SK-N-SH (cell line): ENCODE results near the gene FKBP4. TPM values are rescaled to one million over a fixed set of nuclear protein-coding genes. Genes with fewer than 3 reads are reported as not detected.

Experiments
- CTCF ChIA-PET: fragments of 300-600, 350-600 bp; formaldehyde crosslinking; extraction: SDS; loops from one replicate; lab custom pipeline; 2021; lab: Yijun Ruan, JAX
- POLR2A ChIA-PET: fragments of 350-600 bp; sonication (Branson Sonifier 250); formaldehyde crosslinking; extraction: SDS; loops from one replicate; lab custom pipeline; 2020; ENCODE audit warnings: antibody characterized with exemption, inconsistent platforms; lab: Yijun Ruan, JAX
- DNase-seq: peaks from one replicate; pipeline ENCODE4 v3.0.0; 2012
- H2AFZ ChIP-seq: fragments of 200-600 bp; sonication (generic); 2 replicates; pipeline ENCODE4 v1.8.1; 2016; ENCODE audit warnings: antibody characterized with exemption, mild to moderate bottlenecking, low read depth
- H3F3A ChIP-seq: fragments of 200-600 bp; sonication (generic); replicated peaks from 2 replicates; pipeline ENCODE3; 2016; ENCODE audit warnings: antibody characterized with exemption, mild to moderate bottlenecking; ENCODE audit not compliant: insufficient read depth
- H3K27ac ChIP-seq, 2 experiments: fragments of 200-500 bp in 1 of 2; fragments of 200-600 bp in 1 of 2; sonication (Bioruptor generic) in 1 of 2; sonication (generic), shearing (Covaris generic) in 1 of 2; 2 replicates each; pipeline versions ENCODE4 v1.5.1 to v1.6.1; 2014 to 2016; ENCODE audit warnings: low read depth in 2 of 2, inconsistent platforms in 1 of 2, low read length in 1 of 2, mild to moderate bottlenecking in 1 of 2, mixed read lengths in 1 of 2
- H3K27me3 ChIP-seq: fragments of 200-600 bp; sonication (generic), shearing (Covaris generic); 2 replicates; pipeline ENCODE4 v1.6.1; 2016; ENCODE audit warnings: mixed run types; ENCODE audit not compliant: insufficient read depth
- H3K36me3 ChIP-seq, 2 experiments: fragments of 200-500 bp in 1 of 2; fragments of 200-600 bp in 1 of 2; sonication (Bioruptor generic) in 1 of 2; sonication (generic) in 1 of 2; replicated peaks in 1 of 2; 2 replicates each; pipeline versions ENCODE3 to v1.5.1; 2014 to 2016; ENCODE audit warnings: low read length in 1 of 2, mild to moderate bottlenecking in 1 of 2; ENCODE audit not compliant: insufficient read depth in 2 of 2, control insufficient read depth in 1 of 2
- H3K4me1 ChIP-seq, 2 experiments: fragments of 200-500 bp in 1 of 2; fragments of 200-600 bp in 1 of 2; sonication (Bioruptor generic) in 1 of 2; sonication (generic), shearing (Covaris generic) in 1 of 2; 2 replicates each; pipeline versions ENCODE4 v1.5.1 to v1.6.1; 2014 to 2016; ENCODE audit warnings: low read depth in 1 of 2, low read length in 1 of 2, mixed run types in 1 of 2; ENCODE audit not compliant: insufficient read depth in 2 of 2, control insufficient read depth in 1 of 2
- H3K4me2 ChIP-seq: fragments of 200-600 bp; sonication (generic), shearing (Covaris generic); 2 replicates; pipeline ENCODE4 v1.6.1; 2017; ENCODE audit warnings: mixed run types
- H3K4me3 ChIP-seq, 2 experiments: fragments of 200-500 bp in 1 of 2; fragments of 200-600 bp in 1 of 2; sonication (Bioruptor generic) in 1 of 2; sonication (generic), shearing (Covaris generic) in 1 of 2; 2 replicates each; pipeline versions ENCODE4 v1.5.1 to v1.8.1; 2014 to 2016; ENCODE audit warnings: low read depth in 2 of 2, inconsistent platforms in 1 of 2, low read length in 1 of 2, mild to moderate bottlenecking in 1 of 2, mixed read lengths in 1 of 2, moderate library complexity in 1 of 2
- H3K79me2 ChIP-seq: fragments of 200-600 bp; sonication (generic); 2 replicates; pipeline ENCODE4 v1.8.1; 2017; ENCODE audit warnings: mild to moderate bottlenecking; ENCODE audit not compliant: insufficient read depth
- H3K9ac ChIP-seq: fragments of 200-600 bp; sonication (generic); 2 replicates; pipeline ENCODE4 v1.6.1; 2017; ENCODE audit warnings: mixed run types
- H3K9me2 ChIP-seq: fragments of 200-600 bp; sonication (generic); 2 replicates; pipeline ENCODE4 v1.6.1; 2017; ENCODE audit warnings: mixed run types
- H3K9me3 ChIP-seq: fragments of 200-600 bp; sonication (generic); 2 replicates; pipeline ENCODE4 v1.6.1; 2017; ENCODE audit warnings: mixed run types, mild to moderate bottlenecking, moderate library complexity
- H4K20me1 ChIP-seq: fragments of 200-600 bp; sonication (generic); 2 replicates; pipeline ENCODE4 v1.6.1; 2017; ENCODE audit warnings: mild to moderate bottlenecking, mixed run types; ENCODE audit not compliant: insufficient read depth
- ELF1 ChIP-seq: IDR thresholded peaks from 2 replicates; pipeline ENCODE4 v1.4.0; 2012
- EZH2phosphoT487 ChIP-seq: fragments of 200-600 bp; sonication (generic); IDR thresholded peaks from 2 replicates; pipeline ENCODE4 v1.6.1; 2017; ENCODE audit warnings: low read depth, mixed run types, mild to moderate bottlenecking, antibody characterized with exemption, moderate library complexity, borderline replicate concordance
- FOSL2 ChIP-seq: IDR thresholded peaks from 2 replicates; pipeline ENCODE4 v1.4.0; 2012; ENCODE audit warnings: low read depth, mild to moderate bottlenecking, moderate library complexity, borderline replicate concordance
- FOXJ3 ChIP-seq: sonication (generic); formaldehyde crosslinking; IDR thresholded peaks from 2 replicates; pipeline ENCODE4 v1.5.1; 2020; ENCODE audit warnings: mild to moderate bottlenecking, missing genetic modification reagents
- GATA2 ChIP-seq: sonication (generic); formaldehyde crosslinking; IDR thresholded peaks from 2 replicates; pipeline ENCODE4 v1.5.0; 2020; ENCODE audit warnings: mild to moderate bottlenecking, missing genetic modification reagents
- MEF2A ChIP-seq: IDR thresholded peaks from 2 replicates; pipeline ENCODE4 v1.4.0; 2012; ENCODE audit warnings: low read depth, borderline replicate concordance
- MXI1 ChIP-seq: IDR thresholded peaks from 2 replicates; pipeline ENCODE4 v1.6.1; 2012; ENCODE audit warnings: mild to moderate bottlenecking, low read depth, low read length, improper control_type of control experiment
- NFIC ChIP-seq: IDR thresholded peaks from 2 replicates; pipeline ENCODE4 v1.4.0; 2012; ENCODE audit warnings: borderline replicate concordance
- NRF1 ChIP-seq: IDR thresholded peaks from 2 replicates; pipeline ENCODE4 v1.6.1; 2012; ENCODE audit warnings: low read depth, mild to moderate bottlenecking, low read length
- POLR2AphosphoS5 ChIP-seq: IDR thresholded peaks from 2 replicates; pipeline ENCODE4 v1.6.1; 2012; ENCODE audit warnings: low read depth, low read length
- RFX5 ChIP-seq: IDR thresholded peaks from 2 replicates; pipeline ENCODE4 v1.6.1; 2012; ENCODE audit warnings: mild to moderate bottlenecking, improper control_type of control experiment, low read length
- YY1 ChIP-seq: IDR thresholded peaks from 2 replicates; pipeline ENCODE4 v1.4.0; 2012; ENCODE audit warnings: low read depth, mild to moderate bottlenecking
- WGBS: methylation state at CpG from one replicate; pipeline ENCODE4 v1.1.6; 2017; ENCODE audit warnings: low lambda C conversion rate; 5-methylcytosine and 5-hydroxymethylcytosine counted together
- polyA plus RNA-seq, 3 experiments: library from polyadenylated mRNA; depleted of rRNA; stranded (reverse); fragments of >200 nt; gene quantifications; 2 replicates each; pipeline ENCODE4 v1.2.3, GENCODE V29; 2012
- TF ChIP-seq, protein P1 (sequence below): IDR thresholded peaks from 2 replicates; pipeline ENCODE4 v1.4.0; 2012; ENCODE audit warnings: low read depth, borderline replicate concordance
- TF ChIP-seq, protein P2 (sequence below): IDR thresholded peaks from 2 replicates; pipeline ENCODE4 v1.4.0; 2012; ENCODE audit warnings: low read depth, borderline replicate concordance
- TF ChIP-seq, protein P3 (sequence below): fragments of 200-600 bp; sonication (generic); IDR thresholded peaks from 2 replicates; pipeline ENCODE4 v1.6.1; 2017; ENCODE audit warnings: antibody characterized with exemption, mild to moderate bottlenecking, moderate library complexity
- TF ChIP-seq, protein P4 (sequence below): IDR thresholded peaks from 2 replicates; pipeline ENCODE4 v1.6.1; 2012; ENCODE audit warnings: mild to moderate bottlenecking, low read depth, low read length, moderate library complexity

FKBP4 gene
- polyA plus RNA-seq, 1 of the 3 experiments (the other 2 are of a cell fraction), result 53.2 TPM

DNA sequence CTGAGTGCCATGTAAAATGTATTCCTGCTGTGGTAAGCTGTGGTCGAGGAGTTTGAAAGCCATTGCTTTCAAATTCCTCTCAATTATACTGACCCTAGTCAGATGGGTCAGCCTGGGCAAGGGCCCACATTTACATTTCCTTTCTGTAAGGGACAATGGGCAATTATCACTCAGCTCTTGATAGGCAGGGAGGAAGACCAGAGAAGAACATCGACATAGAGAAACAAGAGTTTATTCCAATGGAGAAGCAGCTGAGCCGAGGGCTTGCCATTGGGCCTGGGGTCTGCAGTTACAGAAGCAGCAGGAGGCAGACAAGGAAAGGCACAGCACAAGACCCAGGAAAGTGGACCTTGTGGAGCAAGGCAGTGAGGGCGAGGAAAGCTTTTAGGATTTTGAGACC is 30.4 kb downstream of the FKBP4 start:
- Histone ChIP-seq H3K4me2 (no peak overlapping the region), H3K27me3 (no peaks in the 10 kb centered on the region), H3K9me2 (no peaks in the 10 kb centered on the region), H4K20me1 (no peaks in the 10 kb centered on the region), H3K4me1 (no peaks in the 10 kb centered on the region), H3K79me2 (no peaks in the 10 kb centered on the region), H3K9me3 (no peaks in the 10 kb centered on the region), H3F3A (no peaks in the 10 kb centered on the region), H2AFZ (no peak overlapping the region), H3K36me3 (peaks cover 14 to 66% of the 10 kb centered on the region in 2 experiments), H3K27ac (no peak overlapping the region), H3K4me3 (no peak overlapping the region), H3K9ac (no peak overlapping the region)
- CTCF ChIA-PET, result interaction anchor here (1.0 kb wide), 1 partner anchor 85 kb away, joined by 3 read pairs; no protein-coding TSS in a partner anchor
- TF ChIP-seq RFX5 (no peak), MXI1 (no peak), GATA2 (CRISPR knock-in tag) (no peak), YY1 (no peak), NRF1 (no peak), ELF1 (no peak), POLR2AphosphoS5 (no peak), FOXJ3 (CRISPR knock-in tag) (no peak), FOSL2 (no peak)
- TF ChIP-seq, protein P1, sequence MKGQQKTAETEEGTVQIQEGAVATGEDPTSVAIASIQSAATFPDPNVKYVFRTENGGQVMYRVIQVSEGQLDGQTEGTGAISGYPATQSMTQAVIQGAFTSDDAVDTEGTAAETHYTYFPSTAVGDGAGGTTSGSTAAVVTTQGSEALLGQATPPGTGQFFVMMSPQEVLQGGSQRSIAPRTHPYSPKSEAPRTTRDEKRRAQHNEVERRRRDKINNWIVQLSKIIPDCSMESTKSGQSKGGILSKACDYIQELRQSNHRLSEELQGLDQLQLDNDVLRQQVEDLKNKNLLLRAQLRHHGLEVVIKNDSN, result no peak
- TF ChIP-seq, protein P2, sequence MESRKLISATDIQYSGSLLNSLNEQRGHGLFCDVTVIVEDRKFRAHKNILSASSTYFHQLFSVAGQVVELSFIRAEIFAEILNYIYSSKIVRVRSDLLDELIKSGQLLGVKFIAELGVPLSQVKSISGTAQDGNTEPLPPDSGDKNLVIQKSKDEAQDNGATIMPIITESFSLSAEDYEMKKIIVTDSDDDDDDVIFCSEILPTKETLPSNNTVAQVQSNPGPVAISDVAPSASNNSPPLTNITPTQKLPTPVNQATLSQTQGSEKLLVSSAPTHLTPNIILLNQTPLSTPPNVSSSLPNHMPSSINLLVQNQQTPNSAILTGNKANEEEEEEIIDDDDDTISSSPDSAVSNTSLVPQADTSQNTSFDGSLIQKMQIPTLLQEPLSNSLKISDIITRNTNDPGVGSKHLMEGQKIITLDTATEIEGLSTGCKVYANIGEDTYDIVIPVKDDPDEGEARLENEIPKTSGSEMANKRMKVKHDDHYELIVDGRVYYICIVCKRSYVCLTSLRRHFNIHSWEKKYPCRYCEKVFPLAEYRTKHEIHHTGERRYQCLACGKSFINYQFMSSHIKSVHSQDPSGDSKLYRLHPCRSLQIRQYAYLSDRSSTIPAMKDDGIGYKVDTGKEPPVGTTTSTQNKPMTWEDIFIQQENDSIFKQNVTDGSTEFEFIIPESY, result no peak
- WGBS, result 83% methylated on average over 4 of the region's 4 CpGs
- no peak for DNase-seq
- POLR2A ChIA-PET, result no interaction called here

DNA sequence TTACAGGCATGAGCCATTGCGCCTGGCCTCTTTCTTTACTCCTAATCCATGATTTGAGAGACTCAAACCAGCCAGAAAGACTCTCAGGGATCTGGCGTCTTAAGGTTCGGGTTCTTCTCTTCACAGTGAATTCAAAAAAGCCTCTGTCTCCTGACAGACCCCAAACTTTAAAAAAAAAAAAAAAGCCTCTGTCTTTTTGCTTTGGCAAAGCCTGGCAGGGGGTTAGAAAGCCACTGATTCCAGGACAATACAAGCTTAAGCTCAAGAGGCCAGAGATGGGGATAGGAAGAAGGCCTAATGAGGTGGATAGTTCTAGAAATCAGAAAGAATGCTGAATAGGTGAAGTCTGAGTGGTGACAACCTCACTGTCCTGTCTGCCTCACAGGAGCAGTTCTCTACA is 31.3 kb downstream of the FKBP4 start:
- no peak overlapping the region for H3K27ac ChIP-seq
- no peaks in the 10 kb centered on the region for H3K9me2 ChIP-seq
- peaks cover 14 to 61% of the 10 kb centered on the region in 2 experiments for H3K36me3 ChIP-seq
- ChIA-PET CTCF (no interaction called here), POLR2A (no interaction called here)
- no peaks in the 10 kb centered on the region for H3F3A ChIP-seq
- WGBS, result 93% methylated on average over 3 of the region's 3 CpGs
- no peaks in the 10 kb centered on the region for H4K20me1 ChIP-seq
- no peaks in the 10 kb centered on the region for H3K9me3 ChIP-seq
- no peak overlapping the region for H3K4me2 ChIP-seq
- H3K4me3 ChIP-seq, result no peak overlapping the region
- H3K9ac ChIP-seq, result no peak overlapping the region
- H3K27me3 ChIP-seq, result no peaks in the 10 kb centered on the region
- no peak overlapping the region for H2AFZ ChIP-seq
- no peaks in the 10 kb centered on the region for H3K79me2 ChIP-seq
- no peak for DNase-seq
- H3K4me1 ChIP-seq, result no peaks in the 10 kb centered on the region
- TF ChIP-seq, protein P1, result no peak
- TF ChIP-seq FOSL2 (no peak), MEF2A (no peak), NFIC (no peak), YY1 (no peak), POLR2AphosphoS5 (no peak), EZH2phosphoT487 (no peak)
- TF ChIP-seq, protein P2, result no peak
- TF ChIP-seq, protein P3, sequence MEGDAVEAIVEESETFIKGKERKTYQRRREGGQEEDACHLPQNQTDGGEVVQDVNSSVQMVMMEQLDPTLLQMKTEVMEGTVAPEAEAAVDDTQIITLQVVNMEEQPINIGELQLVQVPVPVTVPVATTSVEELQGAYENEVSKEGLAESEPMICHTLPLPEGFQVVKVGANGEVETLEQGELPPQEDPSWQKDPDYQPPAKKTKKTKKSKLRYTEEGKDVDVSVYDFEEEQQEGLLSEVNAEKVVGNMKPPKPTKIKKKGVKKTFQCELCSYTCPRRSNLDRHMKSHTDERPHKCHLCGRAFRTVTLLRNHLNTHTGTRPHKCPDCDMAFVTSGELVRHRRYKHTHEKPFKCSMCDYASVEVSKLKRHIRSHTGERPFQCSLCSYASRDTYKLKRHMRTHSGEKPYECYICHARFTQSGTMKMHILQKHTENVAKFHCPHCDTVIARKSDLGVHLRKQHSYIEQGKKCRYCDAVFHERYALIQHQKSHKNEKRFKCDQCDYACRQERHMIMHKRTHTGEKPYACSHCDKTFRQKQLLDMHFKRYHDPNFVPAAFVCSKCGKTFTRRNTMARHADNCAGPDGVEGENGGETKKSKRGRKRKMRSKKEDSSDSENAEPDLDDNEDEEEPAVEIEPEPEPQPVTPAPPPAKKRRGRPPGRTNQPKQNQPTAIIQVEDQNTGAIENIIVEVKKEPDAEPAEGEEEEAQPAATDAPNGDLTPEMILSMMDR, result no peak
- TF ChIP-seq, protein P4, sequence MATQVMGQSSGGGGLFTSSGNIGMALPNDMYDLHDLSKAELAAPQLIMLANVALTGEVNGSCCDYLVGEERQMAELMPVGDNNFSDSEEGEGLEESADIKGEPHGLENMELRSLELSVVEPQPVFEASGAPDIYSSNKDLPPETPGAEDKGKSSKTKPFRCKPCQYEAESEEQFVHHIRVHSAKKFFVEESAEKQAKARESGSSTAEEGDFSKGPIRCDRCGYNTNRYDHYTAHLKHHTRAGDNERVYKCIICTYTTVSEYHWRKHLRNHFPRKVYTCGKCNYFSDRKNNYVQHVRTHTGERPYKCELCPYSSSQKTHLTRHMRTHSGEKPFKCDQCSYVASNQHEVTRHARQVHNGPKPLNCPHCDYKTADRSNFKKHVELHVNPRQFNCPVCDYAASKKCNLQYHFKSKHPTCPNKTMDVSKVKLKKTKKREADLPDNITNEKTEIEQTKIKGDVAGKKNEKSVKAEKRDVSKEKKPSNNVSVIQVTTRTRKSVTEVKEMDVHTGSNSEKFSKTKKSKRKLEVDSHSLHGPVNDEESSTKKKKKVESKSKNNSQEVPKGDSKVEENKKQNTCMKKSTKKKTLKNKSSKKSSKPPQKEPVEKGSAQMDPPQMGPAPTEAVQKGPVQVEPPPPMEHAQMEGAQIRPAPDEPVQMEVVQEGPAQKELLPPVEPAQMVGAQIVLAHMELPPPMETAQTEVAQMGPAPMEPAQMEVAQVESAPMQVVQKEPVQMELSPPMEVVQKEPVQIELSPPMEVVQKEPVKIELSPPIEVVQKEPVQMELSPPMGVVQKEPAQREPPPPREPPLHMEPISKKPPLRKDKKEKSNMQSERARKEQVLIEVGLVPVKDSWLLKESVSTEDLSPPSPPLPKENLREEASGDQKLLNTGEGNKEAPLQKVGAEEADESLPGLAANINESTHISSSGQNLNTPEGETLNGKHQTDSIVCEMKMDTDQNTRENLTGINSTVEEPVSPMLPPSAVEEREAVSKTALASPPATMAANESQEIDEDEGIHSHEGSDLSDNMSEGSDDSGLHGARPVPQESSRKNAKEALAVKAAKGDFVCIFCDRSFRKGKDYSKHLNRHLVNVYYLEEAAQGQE, result no peak
